Stimulated activated naive CD4-positive, alpha-beta T cell (primary cell): ENCODE results near the gene FUBP1.
"Not testable (repeated sequence)": the region's sequence is repeated elsewhere in the genome, so short reads cannot be mapped to it uniquely, and the experiment has no call there.

ENCODE experiments used
- DNase-seq, 6 experiments: peaks; one replicate each; lab custom pipeline; 2025; lab: John Stamatoyannopoulos, UW

Gene FUBP1

GRCh38 chr1:77948841-77949424, 29.9 kb downstream of the FUBP1 start:
- DNase-seq = no peak

DNA sequence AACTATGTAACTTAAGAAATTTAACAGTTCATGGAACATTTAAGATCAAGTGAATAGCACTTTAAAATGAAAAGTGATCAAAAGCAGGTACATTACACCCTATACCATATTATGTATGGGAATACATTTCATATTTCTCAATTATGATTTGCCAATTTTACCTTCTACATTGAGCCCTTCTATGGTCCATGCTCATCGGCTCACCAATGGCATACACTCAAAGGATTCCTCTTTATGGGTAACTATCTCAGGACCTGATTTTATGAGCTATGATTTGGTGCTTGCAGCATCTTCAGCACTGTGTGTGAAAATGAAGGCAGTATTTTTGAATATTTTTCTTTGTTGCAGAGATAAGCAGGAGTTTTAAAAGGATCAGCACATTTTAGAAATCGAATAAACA, 33.5 kb downstream of the FUBP1 start:
- no peak for DNase-seq

DNA sequence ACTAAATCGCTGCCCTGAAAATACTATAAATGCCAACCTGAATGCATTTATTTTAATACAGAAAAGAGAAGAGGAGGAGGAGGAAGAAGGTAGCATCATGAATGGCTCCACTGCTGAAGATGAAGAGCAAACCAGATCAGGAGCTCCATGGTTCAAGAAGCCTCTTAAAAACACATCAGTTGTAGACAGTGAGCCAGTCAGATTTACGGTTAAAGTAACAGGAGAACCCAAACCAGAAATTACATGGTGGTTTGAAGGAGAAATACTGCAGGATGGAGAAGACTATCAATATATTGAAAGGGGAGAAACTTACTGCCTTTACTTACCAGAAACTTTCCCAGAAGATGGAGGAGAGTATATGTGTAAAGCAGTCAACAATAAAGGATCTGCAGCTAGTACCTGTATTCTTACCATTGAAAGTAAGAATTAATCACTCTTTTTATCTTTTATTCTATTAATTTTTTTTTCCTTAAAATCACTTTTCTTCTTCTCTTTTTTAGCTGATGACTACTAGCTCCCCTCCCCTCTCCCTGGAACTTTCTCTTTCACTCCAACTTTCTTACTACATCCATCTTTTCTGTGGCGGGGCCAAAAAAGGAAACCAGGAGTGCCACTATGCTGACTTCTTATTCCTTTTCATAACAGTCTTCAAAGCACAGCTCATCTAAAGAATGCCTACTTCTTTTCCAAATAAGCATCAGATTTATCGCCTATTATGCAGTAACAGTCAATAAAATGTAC, 36.3 kb downstream of the FUBP1 start:
- no peak for DNase-seq

GRCh38 chr1:77940921-77941570, 37.8 kb downstream of the FUBP1 start:
- no peak for DNase-seq

DNA sequence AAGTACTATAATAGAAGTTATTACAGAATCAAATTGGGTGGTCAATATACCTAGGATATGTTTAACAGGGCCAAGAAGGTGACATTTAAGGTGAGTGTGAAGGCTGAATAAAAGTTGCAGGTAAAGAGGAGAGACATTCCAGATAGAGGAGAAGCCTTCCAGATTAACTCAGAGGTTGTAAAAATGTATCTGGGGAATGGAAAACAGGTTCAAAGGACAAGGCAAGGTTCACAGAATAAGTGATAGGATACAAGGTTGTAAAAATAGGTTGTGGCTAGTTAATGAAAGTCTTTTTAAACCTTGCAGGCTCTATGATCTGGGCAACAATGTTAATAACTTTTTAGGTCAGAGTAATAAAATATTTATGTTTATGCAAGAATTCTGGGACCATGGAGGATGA, 40.2 kb downstream of the FUBP1 start:
- DNase-seq = no peak

DNA sequence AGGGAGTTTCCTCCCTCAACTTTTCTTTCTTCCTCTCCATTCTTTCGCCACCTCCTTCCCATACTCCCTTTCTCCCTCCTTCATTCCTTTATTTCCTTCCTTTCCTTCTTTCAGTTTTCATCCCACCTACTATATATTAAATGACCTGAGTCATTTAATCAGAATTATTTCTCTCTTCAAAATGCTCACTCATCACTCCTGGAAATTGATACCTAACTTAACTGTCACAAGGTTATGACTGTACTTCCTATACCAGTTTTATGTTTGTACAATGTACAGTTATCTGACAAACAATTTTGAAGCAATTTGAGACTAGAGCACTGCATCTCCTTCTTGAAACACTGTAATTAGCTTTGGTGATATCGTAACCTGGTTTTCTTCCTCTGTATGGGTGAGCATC, 49.1 kb downstream of the FUBP1 start:
- DNase-seq = no peak

DNA sequence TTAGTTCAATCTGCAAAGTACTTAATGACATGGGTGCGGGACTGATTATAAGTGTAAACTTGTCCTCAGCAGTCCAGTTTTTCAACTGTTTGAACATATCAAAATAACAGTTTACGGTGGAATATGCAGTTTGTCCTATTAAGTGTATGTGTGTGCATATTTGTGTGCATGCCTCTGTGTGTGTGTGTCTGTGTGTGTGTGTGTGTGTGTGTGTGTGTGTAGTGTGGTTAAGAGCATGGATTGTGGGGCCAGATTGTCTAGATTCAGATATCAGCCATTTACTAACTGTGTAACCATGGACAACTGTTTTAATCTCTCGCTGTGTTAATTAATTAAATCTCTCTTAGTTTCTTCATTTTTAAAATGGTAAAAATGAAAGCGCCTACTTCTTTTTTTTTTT, 51.5 kb downstream of the FUBP1 start:
- no peak for DNase-seq

DNA sequence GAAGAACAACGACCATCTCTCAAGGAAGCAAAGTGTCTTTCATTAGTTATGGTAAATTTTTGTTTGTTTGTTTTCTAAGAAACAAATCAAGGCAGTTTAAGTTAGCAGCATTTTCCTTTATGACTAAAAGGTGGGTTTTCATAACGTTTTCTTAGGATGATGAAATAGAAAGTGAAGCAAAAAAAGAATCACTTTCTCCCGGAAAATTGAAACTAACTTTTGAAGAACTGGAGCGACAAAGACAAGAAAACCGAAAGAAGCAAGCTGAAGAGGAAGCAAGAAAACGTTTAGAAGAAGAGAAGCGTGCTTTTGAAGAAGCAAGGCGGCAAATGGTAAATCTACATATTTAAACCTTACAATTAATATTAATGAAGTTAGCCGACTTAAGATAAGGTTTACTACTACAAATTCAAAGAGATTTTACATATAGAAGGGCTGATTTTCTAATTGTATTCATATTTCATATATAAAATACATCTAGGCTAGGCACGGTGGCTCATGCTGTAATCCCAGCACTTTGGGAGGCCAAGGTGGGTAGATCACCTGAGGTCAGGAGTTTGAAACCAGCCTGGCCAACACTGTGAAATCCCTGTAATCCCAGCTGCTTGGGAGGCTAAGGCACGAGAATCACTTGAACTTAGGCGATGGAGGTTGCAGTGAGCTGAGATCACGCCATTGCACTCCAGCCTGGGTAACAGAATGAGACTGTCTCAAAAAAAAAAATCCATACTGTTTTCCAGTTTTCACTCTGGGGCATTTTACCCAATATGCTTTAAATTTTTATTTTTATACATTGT, 52.1 kb downstream of the FUBP1 start:
- no peak for DNase-seq

DNA sequence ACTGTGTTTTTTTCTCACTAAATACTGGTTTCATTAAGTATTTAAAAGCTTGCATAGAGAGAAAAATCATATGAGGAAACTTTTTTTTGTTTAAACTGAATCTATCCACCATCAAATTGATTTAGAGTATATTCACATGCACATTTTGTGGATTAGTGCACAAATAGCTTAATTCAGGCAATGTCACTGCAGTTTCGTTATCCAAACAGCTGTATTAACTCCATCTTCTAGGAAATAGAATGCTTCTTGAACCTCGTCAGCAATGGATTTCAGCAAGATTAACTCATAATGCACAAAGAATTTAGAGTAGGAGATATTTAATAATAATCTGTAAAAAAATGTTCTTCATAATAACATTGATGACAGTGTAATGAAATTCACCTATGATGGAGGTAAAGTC, 52.9 kb downstream of the FUBP1 start:
- no peak for DNase-seq

- DNase-seq = no peak
These were observed 53.4 kb downstream of the FUBP1 start for GRCh38 chr1:77925518-77925917.

DNA sequence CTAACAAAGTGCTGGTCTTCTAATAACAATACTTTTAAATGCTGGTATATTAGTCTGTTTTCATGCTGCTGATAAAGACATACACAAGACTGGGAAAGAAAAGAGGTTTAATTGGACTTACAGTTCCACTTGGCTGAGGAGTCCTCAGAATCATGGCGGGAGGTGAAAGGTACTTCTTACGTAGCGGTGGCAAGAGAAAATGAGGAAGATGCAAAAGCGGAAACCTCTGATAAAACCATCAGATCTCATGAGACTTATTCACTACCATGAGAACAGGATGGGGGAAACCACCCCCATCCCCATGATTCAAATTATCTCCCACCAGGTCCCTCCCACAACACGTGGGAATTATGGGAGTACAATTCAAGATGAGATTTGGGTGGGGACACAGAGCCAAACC, 60.0 kb downstream of the FUBP1 start:
- DNase-seq = not testable (repeated sequence)

- DNase-seq = no peak
These were observed 68.8 kb downstream of the FUBP1 start for GRCh38 chr1:77910116-77910515.

DNA sequence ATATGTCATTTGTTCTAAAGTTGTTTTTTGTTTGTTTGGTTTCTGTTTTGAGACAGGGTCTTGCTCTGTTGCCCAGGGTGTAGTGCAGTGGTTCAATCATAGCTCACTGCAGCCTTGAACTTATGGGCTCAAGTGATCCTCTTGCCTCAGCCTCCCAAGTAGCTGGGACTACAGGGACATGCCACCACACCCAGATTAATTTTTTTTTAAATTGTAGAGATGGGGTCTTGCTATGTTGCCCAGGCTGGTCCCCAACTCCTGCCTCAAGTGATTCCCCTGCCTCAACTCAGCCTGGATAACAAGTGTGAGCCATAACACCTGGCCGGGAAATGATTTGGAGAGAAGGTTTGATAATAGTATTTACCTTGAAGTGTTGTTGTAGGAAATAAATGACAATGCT, 72.2 kb downstream of the FUBP1 start:
- no peak for DNase-seq

- DNase-seq = no peak
These were observed 72.8 kb downstream of the FUBP1 start for GRCh38 chr1:77906019-77906545.

GRCh38 chr1:77905603-77906002, 73.3 kb downstream of the FUBP1 start:
- DNase-seq = no peak

DNA sequence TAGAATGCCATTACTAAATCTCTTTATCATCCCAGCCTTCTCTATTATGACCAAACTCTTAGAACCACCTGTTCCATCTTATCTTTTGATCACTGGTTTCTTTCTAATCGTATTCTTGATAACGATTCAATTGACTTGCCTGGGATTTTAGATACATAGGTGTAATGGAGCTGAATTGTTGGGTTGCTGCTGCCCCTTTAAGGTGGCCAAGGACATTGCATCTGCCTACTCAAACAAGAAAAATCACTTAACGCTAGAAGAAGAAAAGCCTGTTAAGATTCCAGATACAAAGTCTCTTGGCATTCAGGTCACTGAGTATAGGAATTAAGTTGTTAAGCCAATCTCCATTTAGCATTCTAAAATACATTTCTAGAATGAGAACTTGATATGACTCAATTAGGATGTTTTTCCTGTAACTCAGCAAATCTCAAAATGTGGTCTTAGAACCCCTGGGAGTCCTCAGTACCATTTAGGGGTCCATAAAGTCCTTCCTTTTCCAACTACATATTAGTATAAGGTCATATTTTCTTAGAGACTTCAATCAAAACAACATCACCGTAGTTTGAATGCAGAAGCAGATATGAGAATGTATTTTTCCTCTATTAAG, 78.1 kb downstream of the FUBP1 start:
- peak in 2 of 6 experiments; percentile 5 to 10 for DNase-seq

- DNase-seq = no peak
These were observed 79.1 kb downstream of the FUBP1 start for GRCh38 chr1:77899647-77900320.
